ENCODE results near the gene RMDN2.

The RMDN2 gene

GRCh38 chr2:37897511-37897910 is 27.6 kb upstream of the RMDN2 start:
- H3K27me3 ChIP-seq: no peaks in the 10 kb centered on the region
- no peaks in the 10 kb centered on the region for H3K36me3 ChIP-seq
- H3K9me3 ChIP-seq: no peaks in the 10 kb centered on the region
- DNase-seq: no peak
- intact Hi-C loops (cut with DNase I; ENCODE audit: low total_unique reads): no loop called here
- H3K27ac ChIP-seq: no peak overlapping the region
- no peak for TF ChIP-seq CTCF (IDR thresholded peaks at IDR 0.05)
- H3K4me3 ChIP-seq: no peak overlapping the region
- H3K4me1 ChIP-seq: peaks cover 0 to 2% (median 0%) of the 10 kb centered on the region in 4 donors

- Histone ChIP-seq H3K9me3 (no peaks in the 10 kb centered on the region), H3K27ac (no peak overlapping the region), H3K4me3 (no peak overlapping the region), H3K36me3 (no peaks in the 10 kb centered on the region), H3K27me3 (peaks cover 0 to 1% of the 10 kb centered on the region in 2 donors), H3K4me1 (peaks cover 0 to 2% (median 0%) of the 10 kb centered on the region in 4 donors)
- no peak for TF ChIP-seq CTCF (IDR thresholded peaks at IDR 0.05)
- DNase-seq: no peak
- intact Hi-C loops (cut with DNase I; ENCODE audit: low total_unique reads): no loop called here
Observed at GRCh38 chr2:37898448-37898847, 26.6 kb upstream of the RMDN2 start.

GRCh38 chr2:37902991-37903390 is 22.1 kb upstream of the RMDN2 start:
- Histone ChIP-seq H3K4me1 (no peaks in the 10 kb centered on the region), H3K4me3 (no peak overlapping the region), H3K27me3 (peaks cover 0 to 2% of the 10 kb centered on the region in 2 donors), H3K27ac (no peak overlapping the region), H3K36me3 (no peaks in the 10 kb centered on the region), H3K9me3 (no peaks in the 10 kb centered on the region)
- intact Hi-C loops (cut with DNase I; ENCODE audit: low total_unique reads): no loop called here
- DNase-seq: no peak
- TF ChIP-seq CTCF (IDR thresholded peaks at IDR 0.05): no peak

DNA sequence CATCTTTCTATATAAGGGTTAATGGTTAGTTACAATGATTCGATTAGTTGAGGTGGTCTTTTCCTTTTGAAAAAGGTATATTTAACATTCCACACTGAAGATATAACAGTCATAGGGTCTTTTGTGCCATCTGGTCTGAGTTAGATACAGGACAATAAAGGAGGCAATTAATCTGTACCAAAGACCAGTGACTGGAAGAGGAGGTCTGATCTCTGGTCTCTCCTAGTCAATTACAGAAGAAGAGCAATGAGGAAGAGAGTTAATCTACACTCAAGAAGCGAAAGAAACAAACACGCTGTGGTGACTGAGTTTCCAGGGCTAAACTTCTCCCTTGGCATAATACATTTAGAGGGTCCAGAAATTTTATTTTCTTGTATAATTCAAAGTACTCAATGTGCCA is 20.7 kb upstream of the RMDN2 start:
- Histone ChIP-seq H3K36me3 (no peaks in the 10 kb centered on the region), H3K4me3 (no peak overlapping the region), H3K27me3 (peaks cover 0 to 2% of the 10 kb centered on the region in 2 donors), H3K4me1 (no peaks in the 10 kb centered on the region), H3K27ac (no peak overlapping the region), H3K9me3 (no peaks in the 10 kb centered on the region)
- TF ChIP-seq CTCF (IDR thresholded peaks at IDR 0.05): no peak
- no peak for DNase-seq
- intact Hi-C loops (cut with DNase I; ENCODE audit: low total_unique reads): no loop called here

DNA sequence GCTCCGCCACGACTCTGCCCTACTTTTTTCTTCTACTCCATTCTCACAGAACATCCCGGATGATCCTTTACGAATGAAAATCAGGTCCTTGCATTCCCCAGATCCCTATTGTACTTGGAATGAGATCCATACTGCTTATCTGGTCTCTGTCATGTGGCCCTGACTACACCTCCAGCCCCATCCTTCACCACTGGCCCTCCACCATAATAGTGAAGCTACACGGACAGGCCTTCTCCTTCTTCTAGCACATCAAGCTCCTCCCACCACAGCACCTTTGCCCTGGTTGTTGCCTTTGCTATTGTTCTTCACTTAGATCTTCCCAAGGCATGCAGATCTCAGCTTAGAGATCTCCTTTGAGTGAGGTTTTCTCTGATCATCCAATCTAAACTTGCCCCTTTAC is 20.1 kb upstream of the RMDN2 start:
- Histone ChIP-seq H3K36me3 (no peaks in the 10 kb centered on the region), H3K27me3 (peaks cover 0 to 2% of the 10 kb centered on the region in 2 donors), H3K4me3 (no peak overlapping the region), H3K27ac (no peak overlapping the region), H3K9me3 (no peaks in the 10 kb centered on the region), H3K4me1 (no peaks in the 10 kb centered on the region)
- TF ChIP-seq CTCF (IDR thresholded peaks at IDR 0.05): no peak
- DNase-seq: no peak
- intact Hi-C loops (cut with DNase I; ENCODE audit: low total_unique reads): no loop called here

DNA sequence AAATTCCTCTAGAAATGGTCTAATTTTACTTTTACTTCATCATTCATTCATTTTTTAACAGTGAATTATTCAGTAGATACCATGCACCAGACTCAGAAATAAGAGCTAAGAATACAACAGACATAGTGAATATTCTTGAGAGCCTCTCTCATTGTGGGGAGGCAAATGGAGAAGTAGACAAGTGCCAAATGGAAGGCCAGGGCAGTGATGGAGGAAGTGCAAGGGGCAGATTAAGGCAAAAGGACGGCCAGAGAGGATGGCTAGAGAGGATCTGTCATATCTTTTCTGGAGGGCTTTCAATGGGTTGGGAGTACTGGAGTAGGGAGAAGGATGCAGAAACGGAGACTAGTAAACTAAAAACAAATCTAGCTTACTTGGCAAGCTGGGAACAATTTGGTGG is 19.0 kb upstream of the RMDN2 start:
- peaks cover 0 to 2% of the 10 kb centered on the region in 2 donors for H3K27me3 ChIP-seq
- no peaks in the 10 kb centered on the region for H3K36me3 ChIP-seq
- no peak overlapping the region for H3K27ac ChIP-seq
- H3K4me3 ChIP-seq: no peak overlapping the region
- H3K4me1 ChIP-seq: no peaks in the 10 kb centered on the region
- TF ChIP-seq CTCF (IDR thresholded peaks at IDR 0.05): no peak
- no peaks in the 10 kb centered on the region for H3K9me3 ChIP-seq
- intact Hi-C loops (cut with DNase I; ENCODE audit: low total_unique reads): no loop called here
- peak in 1 of 2 donors; percentile 24 for DNase-seq
